ENCODE data around the gene LAMA2.

The LAMA2 gene

GRCh38 chr6:129335792-129336191, 452.9 kb downstream of the LAMA2 start:
- TF ChIP-seq, protein P1, sequence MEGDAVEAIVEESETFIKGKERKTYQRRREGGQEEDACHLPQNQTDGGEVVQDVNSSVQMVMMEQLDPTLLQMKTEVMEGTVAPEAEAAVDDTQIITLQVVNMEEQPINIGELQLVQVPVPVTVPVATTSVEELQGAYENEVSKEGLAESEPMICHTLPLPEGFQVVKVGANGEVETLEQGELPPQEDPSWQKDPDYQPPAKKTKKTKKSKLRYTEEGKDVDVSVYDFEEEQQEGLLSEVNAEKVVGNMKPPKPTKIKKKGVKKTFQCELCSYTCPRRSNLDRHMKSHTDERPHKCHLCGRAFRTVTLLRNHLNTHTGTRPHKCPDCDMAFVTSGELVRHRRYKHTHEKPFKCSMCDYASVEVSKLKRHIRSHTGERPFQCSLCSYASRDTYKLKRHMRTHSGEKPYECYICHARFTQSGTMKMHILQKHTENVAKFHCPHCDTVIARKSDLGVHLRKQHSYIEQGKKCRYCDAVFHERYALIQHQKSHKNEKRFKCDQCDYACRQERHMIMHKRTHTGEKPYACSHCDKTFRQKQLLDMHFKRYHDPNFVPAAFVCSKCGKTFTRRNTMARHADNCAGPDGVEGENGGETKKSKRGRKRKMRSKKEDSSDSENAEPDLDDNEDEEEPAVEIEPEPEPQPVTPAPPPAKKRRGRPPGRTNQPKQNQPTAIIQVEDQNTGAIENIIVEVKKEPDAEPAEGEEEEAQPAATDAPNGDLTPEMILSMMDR (IDR thresholded peaks at IDR 0.05; ENCODE audit: extremely low read depth, missing control alignments) = no peak

GRCh38 chr6:129338683-129339082, 455.7 kb downstream of the LAMA2 start:
- no peak for DNase-seq (ENCODE audit: low spot score)
- TF ChIP-seq, protein P1 (IDR thresholded peaks at IDR 0.05; ENCODE audit: extremely low read depth, missing control alignments) = no peak

More at GRCh38 chr6:129335792-129336191, 452.9 kb downstream of the LAMA2 start:
- no peak for DNase-seq (ENCODE audit: low spot score)

DNA sequence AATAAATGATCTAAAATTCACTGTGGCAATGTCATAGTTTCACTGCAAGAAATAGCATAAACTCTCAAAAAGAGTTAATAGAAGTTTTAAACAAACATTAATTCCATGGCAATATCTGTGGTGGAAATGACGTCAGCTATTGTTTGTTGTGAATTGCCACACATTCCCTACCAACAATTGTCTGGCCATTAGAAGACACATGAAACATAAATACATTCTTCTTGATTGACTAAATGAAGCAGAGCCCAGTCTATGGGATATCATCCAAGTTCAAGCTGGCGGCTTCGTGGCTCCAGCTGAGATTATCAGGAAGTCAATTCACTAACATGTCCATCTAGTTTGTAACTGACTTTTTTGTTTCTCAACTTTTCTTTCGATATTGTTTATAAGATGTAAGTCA, 458.0 kb downstream of the LAMA2 start:
- TF ChIP-seq, protein P1 (IDR thresholded peaks at IDR 0.05; ENCODE audit: extremely low read depth, missing control alignments) = no peak
- no peak for DNase-seq (ENCODE audit: low spot score)

- TF ChIP-seq, protein P1 (IDR thresholded peaks at IDR 0.05; ENCODE audit: extremely low read depth, missing control alignments) = no peak
- no peak for DNase-seq (ENCODE audit: low spot score)
Observed at GRCh38 chr6:129342243-129342642, 459.3 kb downstream of the LAMA2 start.

DNA sequence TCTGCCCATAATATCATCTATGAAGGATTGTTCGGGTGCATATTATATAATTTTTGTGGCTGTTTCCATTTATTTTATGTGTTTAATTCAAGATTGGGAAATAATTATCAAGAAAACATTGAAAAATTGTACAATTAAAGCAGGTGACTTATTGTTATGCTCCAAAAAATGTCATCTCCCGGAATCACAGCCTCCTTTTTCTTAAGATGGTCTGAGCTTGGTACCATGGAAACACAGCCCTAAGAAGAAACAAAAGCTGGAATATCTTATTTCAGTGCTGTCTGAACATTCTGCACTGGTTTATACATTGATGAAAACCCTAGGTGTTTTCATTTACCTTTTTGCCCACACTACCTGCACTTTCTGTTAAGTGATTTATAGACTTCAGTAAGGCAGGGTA, 459.9 kb downstream of the LAMA2 start:
- TF ChIP-seq, protein P1 (IDR thresholded peaks at IDR 0.05; ENCODE audit: extremely low read depth, missing control alignments) = no peak
- no peak for DNase-seq (ENCODE audit: low spot score)

DNA sequence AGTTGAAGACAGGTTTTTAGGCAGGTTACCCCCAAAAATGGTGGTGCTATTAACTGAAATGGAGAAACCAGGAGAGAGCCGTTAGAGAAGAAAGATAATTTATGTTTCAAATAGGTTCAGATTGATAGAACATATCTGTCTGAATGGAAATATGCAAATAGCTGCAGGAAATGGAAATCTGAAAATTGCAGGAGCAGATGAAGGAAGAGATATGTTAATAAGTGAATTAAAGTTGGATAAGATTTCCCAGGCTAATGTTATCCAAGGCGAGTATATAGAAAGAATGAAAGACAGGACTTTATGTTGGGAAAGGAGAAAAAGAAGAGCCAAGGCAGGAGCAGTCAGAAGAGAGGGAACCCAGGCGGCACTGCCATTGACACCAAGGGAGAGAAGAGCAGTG, 461.4 kb downstream of the LAMA2 start:
- TF ChIP-seq, protein P1 (IDR thresholded peaks at IDR 0.05; ENCODE audit: extremely low read depth, missing control alignments) = no peak
- no peak for DNase-seq (ENCODE audit: low spot score)

GRCh38 chr6:129345890-129346289, 463.0 kb downstream of the LAMA2 start:
- no peak for DNase-seq (ENCODE audit: low spot score)
- TF ChIP-seq, protein P1 (IDR thresholded peaks at IDR 0.05; ENCODE audit: extremely low read depth, missing control alignments) = no peak
